ENCODE data around the gene ETS1.

DNA sequence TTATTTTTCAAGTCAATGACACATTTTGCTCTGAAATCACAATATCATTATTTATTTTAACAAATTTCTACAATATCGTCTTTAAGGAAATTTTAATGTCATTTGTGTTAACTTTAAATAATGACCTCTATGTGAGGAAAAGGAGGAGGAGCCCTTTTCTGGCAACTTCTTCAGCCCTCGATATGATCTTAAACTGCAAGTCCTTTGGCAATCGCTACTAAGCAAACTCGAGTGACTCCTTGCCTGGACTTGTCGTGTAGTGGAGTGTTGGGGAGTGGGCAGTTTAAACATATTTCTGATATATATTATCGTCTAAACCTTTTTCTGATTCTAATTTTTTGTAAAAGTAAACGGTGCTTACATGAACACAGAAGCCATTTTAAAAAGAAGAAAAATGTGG is 16.7 kb downstream of the ETS1 start:
- TF ChIP-seq SP1 (IDR thresholded peaks at IDR 0.05) (no peak), ELF4 (IDR thresholded peaks at IDR 0.05) (no peak), FOXA1 (IDR thresholded peaks at IDR 0.05) (no peak), CTBP1 (IDR thresholded peaks at IDR 0.05; ENCODE audit: borderline replicate concordance) (no peak), SUZ12 (IDR thresholded peaks at IDR 0.05) (no peak), FOXK2 (IDR thresholded peaks at IDR 0.05) (no peak), BHLHE40 (IDR thresholded peaks at IDR 0.05; ENCODE audit: borderline replicate concordance) (no peak), LEF1 (IDR thresholded peaks at IDR 0.05; ENCODE audit: borderline replicate concordance) (no peak), ARNT (IDR thresholded peaks at IDR 0.05) (no peak), L3MBTL2 (conservative IDR thresholded peaks at IDR 0.05) (no peak), TARDBP (IDR thresholded peaks at IDR 0.05) (no peak), FOXM1 (IDR thresholded peaks at IDR 0.05; ENCODE audit: borderline replicate concordance) (no peak)
- TF ChIP-seq, protein P1, sequence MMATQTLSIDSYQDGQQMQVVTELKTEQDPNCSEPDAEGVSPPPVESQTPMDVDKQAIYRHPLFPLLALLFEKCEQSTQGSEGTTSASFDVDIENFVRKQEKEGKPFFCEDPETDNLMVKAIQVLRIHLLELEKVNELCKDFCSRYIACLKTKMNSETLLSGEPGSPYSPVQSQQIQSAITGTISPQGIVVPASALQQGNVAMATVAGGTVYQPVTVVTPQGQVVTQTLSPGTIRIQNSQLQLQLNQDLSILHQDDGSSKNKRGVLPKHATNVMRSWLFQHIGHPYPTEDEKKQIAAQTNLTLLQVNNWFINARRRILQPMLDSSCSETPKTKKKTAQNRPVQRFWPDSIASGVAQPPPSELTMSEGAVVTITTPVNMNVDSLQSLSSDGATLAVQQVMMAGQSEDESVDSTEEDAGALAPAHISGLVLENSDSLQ (IDR thresholded peaks at IDR 0.05): no peak

Measured in HEK293T (cell line).